HG02763 (cell line): ENCODE data around the gene SNAPC5.

Experiments
- ATAC-seq: cut with Tn5 transposase; IDR thresholded peaks from one replicate; pipeline ENCODE4 v1.9.1; 2021; ENCODE audit warnings: mild to moderate bottlenecking, moderate library complexity; ENCODE audit not compliant: unreplicated experiment

Gene SNAPC5

DNA sequence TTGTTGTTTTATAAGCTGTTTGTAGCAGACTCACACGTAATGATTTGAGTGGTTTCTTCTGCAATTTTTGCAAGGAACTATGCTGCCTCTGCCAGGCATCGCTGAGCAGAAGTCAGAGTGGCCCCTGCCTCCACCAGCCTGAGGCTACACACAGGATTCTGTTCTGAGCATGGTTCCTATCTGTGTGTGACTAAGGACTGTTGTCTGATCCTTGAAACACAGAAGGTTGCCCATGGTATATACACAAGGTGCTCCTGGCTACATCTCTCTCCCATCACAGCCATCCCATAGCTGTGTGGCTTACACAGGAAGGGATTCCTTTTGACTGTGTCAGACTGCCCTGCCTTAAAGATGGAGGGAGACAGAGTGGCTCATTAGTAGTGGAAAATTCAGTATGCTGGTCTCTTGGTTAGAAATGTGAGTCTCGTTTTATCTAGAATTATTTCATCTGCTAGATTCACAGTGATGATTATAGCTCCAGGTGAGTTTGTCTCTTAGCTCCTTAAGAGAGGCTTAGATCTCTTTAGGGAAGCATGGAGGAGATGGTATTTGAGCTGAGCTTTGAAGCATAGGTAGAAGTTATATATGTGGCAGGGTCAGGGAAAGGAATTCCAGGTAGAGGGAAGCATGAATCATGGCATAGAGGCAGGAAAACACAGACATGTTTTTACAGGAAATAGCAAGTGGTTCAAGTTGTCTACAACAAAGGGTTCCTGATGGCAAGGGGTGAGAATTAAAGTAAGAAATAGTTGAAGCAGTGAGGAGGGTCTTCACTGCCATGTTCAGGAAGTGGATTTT is 37.5 kb downstream of the SNAPC5 start:
- ATAC-seq = no peak

GRCh38 chr15:66456211-66456610 is 41.4 kb downstream of the SNAPC5 start:
- no peak for ATAC-seq

- ATAC-seq = no peak
Measured at GRCh38 chr15:66454143-66454542, 43.4 kb downstream of the SNAPC5 start.

- ATAC-seq = no peak
Measured at GRCh38 chr15:66452971-66453580, 44.5 kb downstream of the SNAPC5 start.

- no peak for ATAC-seq
Measured at GRCh38 chr15:66452420-66452819, 45.1 kb downstream of the SNAPC5 start.
